OCI-LY3 (cell line): Measurements from ENCODE around the gene BCAP31.

Experiments
- H2AFZ ChIP-seq: fragments of 200-600, 300-600 bp; shearing (Covaris generic); 2 replicates; pipeline ENCODE4 v1.6.0; 2014; ENCODE audit warnings: antibody characterized with exemption, low read depth, low read length
- H3K27ac ChIP-seq: fragments of 200-600, 300-600 bp; sonication (generic); 2 replicates; pipeline ENCODE4 v1.5.1; 2014; ENCODE audit warnings: mild to moderate bottlenecking, low read length, moderate library complexity, mixed read lengths
- H3K27me3 ChIP-seq: fragments of 200-600, 300-600 bp; sonication (generic); 2 replicates; pipeline ENCODE4 v1.6.1; 2014; ENCODE audit warnings: low read depth, low read length, mixed read lengths
- H3K36me3 ChIP-seq: fragments of 200-600, 300-600 bp; sonication (generic); replicated peaks from 2 replicates; pipeline ENCODE3; 2014; ENCODE audit warnings: low read depth, low read length, mixed read lengths
- H3K4me1 ChIP-seq: fragments of 300-600, 200-600 bp; sonication (generic); 2 replicates; pipeline ENCODE4 v1.6.1; 2014; ENCODE audit warnings: low read length, mixed read lengths
- H3K4me2 ChIP-seq: fragments of 200-600, 300-600 bp; sonication (generic); 2 replicates; pipeline ENCODE4 v1.6.1; 2014; ENCODE audit warnings: low read length, mixed read lengths
- H3K4me3 ChIP-seq: fragments of 300-600, 200-600 bp; sonication (generic); 2 replicates; pipeline ENCODE4 v1.5.1; 2014; ENCODE audit warnings: antibody characterized with exemption, mild to moderate bottlenecking, low read length, moderate library complexity
- H3K79me2 ChIP-seq: fragments of 300-600, 200-600 bp; shearing (Covaris generic); 2 replicates; pipeline ENCODE4 v1.6.1; 2014; ENCODE audit warnings: mild to moderate bottlenecking, low read length, mixed read lengths
- H3K9ac ChIP-seq: fragments of 300-600, 200-600 bp; shearing (Covaris generic); 2 replicates; pipeline ENCODE4 v1.6.0; 2014; ENCODE audit warnings: mild to moderate bottlenecking, low read length, moderate library complexity
- H3K9me3 ChIP-seq: fragments of 200-600, 300-600 bp; shearing (Covaris generic); 2 replicates; pipeline ENCODE4 v1.6.1; 2014; ENCODE audit warnings: low read length, mixed read lengths; ENCODE audit not compliant: insufficient read depth
- H4K20me1 ChIP-seq: fragments of 200-600, 300-600 bp; sonication (generic); 2 replicates; pipeline ENCODE4 v1.6.1; 2016; ENCODE audit warnings: low read length, mixed read lengths; ENCODE audit not compliant: insufficient read depth
- EZH2phosphoT487 ChIP-seq: fragments of 200-600 bp; shearing (Covaris generic); IDR thresholded peaks from 2 replicates; pipeline ENCODE4 v1.6.1; 2018; ENCODE audit warnings: antibody characterized with exemption, mixed run types, low read depth
- TF ChIP-seq, protein P1 (sequence below): fragments of 200-600, 300-600 bp; sonication (generic); IDR thresholded peaks from 2 replicates; pipeline ENCODE4 v1.5.1; 2014; ENCODE audit warnings: antibody characterized with exemption, low read length, low read depth

Gene BCAP31

DNA sequence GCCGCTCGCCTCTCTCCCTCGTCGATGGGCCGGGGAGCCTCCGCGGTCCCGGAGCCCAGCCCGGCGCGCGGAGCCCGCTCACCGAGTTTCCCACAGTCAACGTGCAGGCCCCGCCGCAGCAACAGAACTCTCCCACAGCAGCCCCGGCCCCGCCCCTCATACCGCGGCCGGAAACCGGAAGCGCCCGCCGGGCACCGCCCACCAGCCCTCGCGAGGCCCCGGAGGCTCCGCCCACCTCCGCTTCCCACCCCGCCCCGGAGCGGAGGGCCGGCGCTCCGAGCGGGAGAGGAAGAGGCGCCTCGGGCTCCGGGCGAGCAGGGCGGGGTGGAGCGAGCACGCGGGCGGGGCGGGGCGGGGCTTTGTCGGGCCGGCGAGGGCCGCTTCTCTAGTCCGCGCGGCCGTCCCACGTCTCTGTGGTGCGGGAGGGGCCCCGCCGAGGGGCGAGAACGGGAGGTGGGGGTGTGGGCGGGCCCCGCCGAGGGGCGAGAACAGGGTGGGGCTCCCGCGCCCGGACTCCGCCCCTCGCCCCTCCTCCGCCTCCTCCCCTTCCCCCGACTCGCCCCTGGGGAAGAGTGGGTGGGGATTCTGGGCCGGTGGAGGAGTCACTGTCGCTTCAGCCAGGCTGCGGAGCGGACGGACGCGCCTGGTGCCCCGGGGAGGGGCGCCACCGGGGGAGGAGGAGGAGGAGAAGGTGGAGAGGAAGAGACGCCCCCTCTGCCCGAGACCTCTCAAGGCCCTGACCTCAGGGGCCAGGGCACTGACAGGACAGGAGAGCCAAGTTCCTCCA, at the start of gene BCAP31, which contains the start of gene ABCD1:
Gene BCAP31, minus strand, starts transcription at position 136 of the 787 bp plus-strand sequence. CDS start 1,143 bp downstream, outside the sequence.
Gene ABCD1, plus strand, starts transcription at position 605 of the 787 bp plus-strand sequence. CDS start 411 bp downstream, outside the sequence.
- H3K4me1 ChIP-seq, result peaks cover 40% of the 10 kb centered on the region
- H3K27me3 ChIP-seq, result no peaks in the 10 kb centered on the region
- H3K9ac ChIP-seq, result peak within 1 kb of the TSS; percentile 88
- H3K79me2 ChIP-seq, result peaks cover 55% of the 10 kb centered on the region
- H3K27ac ChIP-seq, result peak within 1 kb of the TSS; percentile 79
- no peaks in the 10 kb centered on the region for H3K9me3 ChIP-seq
- peaks cover 28% of the 10 kb centered on the region for H3K36me3 ChIP-seq
- H3K4me3 ChIP-seq, result peak within 1 kb of the TSS; percentile 98
- no peak for TF ChIP-seq EZH2phosphoT487
- TF ChIP-seq, protein P1, sequence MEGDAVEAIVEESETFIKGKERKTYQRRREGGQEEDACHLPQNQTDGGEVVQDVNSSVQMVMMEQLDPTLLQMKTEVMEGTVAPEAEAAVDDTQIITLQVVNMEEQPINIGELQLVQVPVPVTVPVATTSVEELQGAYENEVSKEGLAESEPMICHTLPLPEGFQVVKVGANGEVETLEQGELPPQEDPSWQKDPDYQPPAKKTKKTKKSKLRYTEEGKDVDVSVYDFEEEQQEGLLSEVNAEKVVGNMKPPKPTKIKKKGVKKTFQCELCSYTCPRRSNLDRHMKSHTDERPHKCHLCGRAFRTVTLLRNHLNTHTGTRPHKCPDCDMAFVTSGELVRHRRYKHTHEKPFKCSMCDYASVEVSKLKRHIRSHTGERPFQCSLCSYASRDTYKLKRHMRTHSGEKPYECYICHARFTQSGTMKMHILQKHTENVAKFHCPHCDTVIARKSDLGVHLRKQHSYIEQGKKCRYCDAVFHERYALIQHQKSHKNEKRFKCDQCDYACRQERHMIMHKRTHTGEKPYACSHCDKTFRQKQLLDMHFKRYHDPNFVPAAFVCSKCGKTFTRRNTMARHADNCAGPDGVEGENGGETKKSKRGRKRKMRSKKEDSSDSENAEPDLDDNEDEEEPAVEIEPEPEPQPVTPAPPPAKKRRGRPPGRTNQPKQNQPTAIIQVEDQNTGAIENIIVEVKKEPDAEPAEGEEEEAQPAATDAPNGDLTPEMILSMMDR, result no peak
- peak within 1 kb of the TSS; percentile 98 for H3K4me2 ChIP-seq
- peaks cover 13% of the 10 kb centered on the region for H4K20me1 ChIP-seq
- H2AFZ ChIP-seq, result no peak within 1 kb of the TSS; the same call in 1 of the 2 replicates

DNA sequence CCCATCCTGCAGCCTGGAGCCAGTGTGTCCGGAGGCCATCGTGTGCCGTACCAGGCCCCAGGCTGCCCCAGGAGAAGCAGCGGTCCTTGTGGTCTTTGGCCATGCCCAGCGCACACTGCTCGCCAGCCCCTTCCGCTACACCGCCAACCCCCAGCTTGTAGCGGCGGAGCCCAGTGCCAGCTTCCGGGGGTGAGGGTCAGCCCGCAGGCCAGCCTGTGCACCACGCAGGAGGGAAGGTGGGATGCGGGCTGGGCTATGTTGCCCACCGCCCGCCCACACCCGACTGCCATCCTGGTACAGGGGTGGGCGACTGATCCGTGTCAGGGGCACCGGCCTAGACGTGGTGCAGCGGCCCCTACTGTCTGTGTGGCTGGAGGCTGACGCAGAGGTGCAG, 49.0 kb upstream of the BCAP31 start:
- no peak for TF ChIP-seq EZH2phosphoT487
- TF ChIP-seq, protein P1, result no peak
- no peak overlapping the region for H2AFZ ChIP-seq
- H3K9ac ChIP-seq, result no peak overlapping the region
- no peaks in the 10 kb centered on the region for H3K4me1 ChIP-seq
- H3K4me3 ChIP-seq, result no peak overlapping the region
- no peaks in the 10 kb centered on the region for H3K9me3 ChIP-seq
- H3K27me3 ChIP-seq, result no peaks in the 10 kb centered on the region
- no peak overlapping the region for H3K27ac ChIP-seq
- H3K79me2 ChIP-seq, result no peaks in the 10 kb centered on the region
- no peak overlapping the region for H3K4me2 ChIP-seq
- H4K20me1 ChIP-seq, result no peaks in the 10 kb centered on the region
- H3K36me3 ChIP-seq, result no peaks in the 10 kb centered on the region

DNA sequence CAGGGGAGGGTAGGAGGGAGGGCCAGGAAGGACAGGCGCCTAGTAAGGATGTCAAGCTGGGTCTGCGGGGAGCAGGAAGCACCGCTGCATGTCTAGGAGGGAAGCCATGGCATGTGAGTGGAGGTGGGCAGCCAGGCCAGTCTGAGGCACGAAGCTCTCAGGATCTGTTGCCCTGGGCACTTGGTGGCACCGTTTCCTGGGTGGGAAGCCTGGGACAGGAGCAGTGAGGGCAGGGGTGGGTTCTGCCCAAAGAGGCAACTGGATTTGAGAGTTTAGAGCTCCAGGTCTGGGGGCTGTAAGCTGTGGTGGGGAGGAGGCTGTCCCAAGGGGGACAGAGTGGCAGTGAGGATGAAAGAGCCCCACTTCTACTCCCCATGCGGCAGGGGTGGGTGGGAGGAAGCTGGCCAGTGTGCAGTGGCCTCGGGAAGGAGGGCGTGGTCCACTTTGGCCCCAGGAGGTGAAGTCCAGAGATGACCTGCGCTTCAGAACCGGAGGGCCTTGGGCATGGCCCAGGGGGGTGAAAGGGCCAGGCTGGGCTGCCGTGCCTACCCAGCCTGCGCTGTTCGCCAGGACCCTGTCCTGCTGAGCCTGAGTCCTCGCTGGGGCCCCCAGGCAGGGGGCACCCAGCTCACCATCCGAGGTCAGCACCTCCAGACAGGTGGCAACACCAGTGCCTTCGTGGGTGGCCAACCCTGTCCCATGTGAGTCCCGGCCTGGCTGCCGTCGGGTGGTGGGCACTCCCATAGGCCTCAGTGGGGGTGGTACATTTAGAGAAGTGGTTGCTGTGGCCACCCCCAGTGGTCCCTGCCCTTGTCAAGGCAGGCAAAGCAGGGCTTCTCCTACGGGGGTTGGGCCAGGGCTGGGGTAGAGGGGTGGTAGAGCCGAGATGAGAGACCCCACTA, 48.4 kb upstream of the BCAP31 start:
- Histone ChIP-seq H4K20me1 (no peaks in the 10 kb centered on the region), H3K27me3 (no peaks in the 10 kb centered on the region), H3K4me3 (no peak overlapping the region), H3K36me3 (no peaks in the 10 kb centered on the region), H3K4me1 (no peaks in the 10 kb centered on the region), H2AFZ (no peak overlapping the region), H3K9ac (no peak overlapping the region), H3K79me2 (no peaks in the 10 kb centered on the region), H3K27ac (no peak overlapping the region), H3K4me2 (no peak overlapping the region), H3K9me3 (no peaks in the 10 kb centered on the region)
- TF ChIP-seq EZH2phosphoT487, result no peak
- TF ChIP-seq, protein P1, result no peak
